Neutrophil (primary cell): Measurements from ENCODE around the gene UNC79.

Experiments
- H3K27ac ChIP-seq: fragments of 200-600 bp; sonication (generic); 2 replicates; pipeline ENCODE4 v1.5.1; 2016; ENCODE audit warnings: mild to moderate bottlenecking, moderate library complexity
- H3K27me3 ChIP-seq: fragments of 200-600 bp; sonication (generic); 2 replicates; pipeline ENCODE4 v1.6.0; 2016; ENCODE audit warnings: mild to moderate bottlenecking
- H3K36me3 ChIP-seq: fragments of 200-600 bp; sonication (generic); 2 replicates; pipeline ENCODE4 v1.5.1; 2017
- H3K4me1 ChIP-seq, 2 experiments: fragments of 200-600 bp in 1 of 2; sonication (generic) in 1 of 2; 1 replicate in 1 of 2; 2 replicates in 1 of 2; pipeline versions ENCODE4 v1.5.1 to v1.6.1; 2013 to 2016; ENCODE audit warnings: low read depth in 1 of 2, low read length in 1 of 2, mild to moderate bottlenecking in 1 of 2, moderate library complexity in 1 of 2; ENCODE audit not compliant: control insufficient read depth in 1 of 2, insufficient read depth in 1 of 2
- H3K4me3 ChIP-seq, 2 experiments: fragments of 200-600 bp in 1 of 2; sonication (generic) in 1 of 2; 1 replicate in 1 of 2; 2 replicates in 1 of 2; pipeline ENCODE4 v1.5.1; 2013 to 2016; ENCODE audit warnings: low read depth in 1 of 2, low read length in 1 of 2, mild to moderate bottlenecking in 1 of 2, moderate library complexity in 1 of 2
- H3K9me3 ChIP-seq: fragments of 200-600 bp; sonication (generic); 2 replicates; pipeline ENCODE4 v1.5.1; 2016
- TF ChIP-seq, protein P1 (sequence below): fragments of 200-600 bp; sonication (generic); IDR thresholded peaks from 2 replicates; pipeline ENCODE4 v1.5.1; 2016; ENCODE audit warnings: antibody characterized with exemption

The UNC79 gene

DNA sequence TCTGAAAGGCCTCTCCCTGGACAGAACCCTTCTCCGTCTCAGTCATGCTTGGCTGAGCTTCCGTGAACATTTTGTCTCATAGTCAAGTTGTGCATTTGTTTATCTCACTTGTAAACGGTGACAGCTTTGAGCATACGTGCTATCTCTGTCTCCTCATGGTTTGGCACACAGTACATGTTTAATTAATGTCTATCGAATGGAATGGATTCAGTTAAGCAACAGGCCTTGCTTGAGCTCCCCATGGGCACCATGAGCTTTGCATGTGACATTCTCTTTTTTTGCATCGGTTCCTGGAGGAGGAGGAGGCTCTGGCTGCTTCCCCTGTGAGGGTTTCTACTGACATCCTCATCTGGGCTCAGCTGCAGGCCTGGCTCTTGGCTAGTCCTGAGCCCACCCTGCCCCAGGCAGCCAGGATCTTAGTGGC, 277.6 kb downstream of the UNC79 start:
- H3K36me3 ChIP-seq, result no peaks in the 10 kb centered on the region
- no peaks in the 10 kb centered on the region for H3K4me1 ChIP-seq
- no peak overlapping the region for H3K27ac ChIP-seq
- H3K27me3 ChIP-seq, result no peaks in the 10 kb centered on the region
- H3K4me3 ChIP-seq, result no peak overlapping the region
- no peaks in the 10 kb centered on the region for H3K9me3 ChIP-seq
- TF ChIP-seq, protein P1, sequence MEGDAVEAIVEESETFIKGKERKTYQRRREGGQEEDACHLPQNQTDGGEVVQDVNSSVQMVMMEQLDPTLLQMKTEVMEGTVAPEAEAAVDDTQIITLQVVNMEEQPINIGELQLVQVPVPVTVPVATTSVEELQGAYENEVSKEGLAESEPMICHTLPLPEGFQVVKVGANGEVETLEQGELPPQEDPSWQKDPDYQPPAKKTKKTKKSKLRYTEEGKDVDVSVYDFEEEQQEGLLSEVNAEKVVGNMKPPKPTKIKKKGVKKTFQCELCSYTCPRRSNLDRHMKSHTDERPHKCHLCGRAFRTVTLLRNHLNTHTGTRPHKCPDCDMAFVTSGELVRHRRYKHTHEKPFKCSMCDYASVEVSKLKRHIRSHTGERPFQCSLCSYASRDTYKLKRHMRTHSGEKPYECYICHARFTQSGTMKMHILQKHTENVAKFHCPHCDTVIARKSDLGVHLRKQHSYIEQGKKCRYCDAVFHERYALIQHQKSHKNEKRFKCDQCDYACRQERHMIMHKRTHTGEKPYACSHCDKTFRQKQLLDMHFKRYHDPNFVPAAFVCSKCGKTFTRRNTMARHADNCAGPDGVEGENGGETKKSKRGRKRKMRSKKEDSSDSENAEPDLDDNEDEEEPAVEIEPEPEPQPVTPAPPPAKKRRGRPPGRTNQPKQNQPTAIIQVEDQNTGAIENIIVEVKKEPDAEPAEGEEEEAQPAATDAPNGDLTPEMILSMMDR, result no peak

DNA sequence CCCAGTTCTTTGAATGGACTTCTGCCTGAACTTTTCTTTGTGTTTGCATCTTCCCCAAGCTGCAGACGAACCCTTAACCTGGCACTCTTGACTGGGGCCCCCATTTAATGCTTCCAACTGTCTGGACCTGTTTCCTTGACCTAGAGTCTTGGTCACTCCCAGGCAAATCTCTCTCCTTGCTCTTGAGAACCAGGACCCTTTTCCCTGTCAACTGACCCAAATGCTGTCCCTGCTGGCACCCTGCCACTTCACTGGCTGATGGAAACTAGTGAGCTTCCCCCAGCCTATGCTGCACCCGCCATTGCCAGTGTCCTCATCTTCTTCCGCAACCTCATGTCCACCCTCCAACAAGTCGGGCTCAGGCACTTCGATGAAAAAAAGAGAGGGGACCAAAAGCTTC, 278.1 kb downstream of the UNC79 start:
- Histone ChIP-seq H3K36me3 (no peaks in the 10 kb centered on the region), H3K27ac (no peak overlapping the region), H3K9me3 (no peaks in the 10 kb centered on the region), H3K4me1 (no peaks in the 10 kb centered on the region), H3K4me3 (no peak overlapping the region), H3K27me3 (no peaks in the 10 kb centered on the region)
- TF ChIP-seq, protein P1, result no peak

DNA sequence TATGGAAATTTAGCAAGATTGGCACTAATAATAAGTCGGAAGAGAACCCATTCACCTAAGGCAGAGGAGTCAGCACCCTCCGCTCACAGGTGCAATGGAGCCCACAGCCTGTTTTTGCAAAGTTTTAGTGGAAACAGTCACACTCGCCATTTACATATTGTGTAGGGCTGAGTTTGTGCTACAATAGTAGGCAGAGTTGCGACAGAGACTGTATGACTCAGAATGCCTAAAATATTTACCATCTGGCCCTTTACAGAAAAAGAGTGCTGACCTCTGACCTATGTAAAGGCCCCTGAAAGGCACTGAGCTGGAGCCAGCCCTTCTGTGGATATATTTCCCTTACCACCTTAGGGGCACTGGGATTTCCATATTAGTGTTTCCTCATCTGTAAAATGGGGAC, 278.5 kb downstream of the UNC79 start:
- no peaks in the 10 kb centered on the region for H3K27me3 ChIP-seq
- no peaks in the 10 kb centered on the region for H3K9me3 ChIP-seq
- H3K4me1 ChIP-seq, result no peaks in the 10 kb centered on the region
- no peak overlapping the region for H3K27ac ChIP-seq
- H3K4me3 ChIP-seq, result no peak overlapping the region
- TF ChIP-seq, protein P1, result no peak
- H3K36me3 ChIP-seq, result no peaks in the 10 kb centered on the region

DNA sequence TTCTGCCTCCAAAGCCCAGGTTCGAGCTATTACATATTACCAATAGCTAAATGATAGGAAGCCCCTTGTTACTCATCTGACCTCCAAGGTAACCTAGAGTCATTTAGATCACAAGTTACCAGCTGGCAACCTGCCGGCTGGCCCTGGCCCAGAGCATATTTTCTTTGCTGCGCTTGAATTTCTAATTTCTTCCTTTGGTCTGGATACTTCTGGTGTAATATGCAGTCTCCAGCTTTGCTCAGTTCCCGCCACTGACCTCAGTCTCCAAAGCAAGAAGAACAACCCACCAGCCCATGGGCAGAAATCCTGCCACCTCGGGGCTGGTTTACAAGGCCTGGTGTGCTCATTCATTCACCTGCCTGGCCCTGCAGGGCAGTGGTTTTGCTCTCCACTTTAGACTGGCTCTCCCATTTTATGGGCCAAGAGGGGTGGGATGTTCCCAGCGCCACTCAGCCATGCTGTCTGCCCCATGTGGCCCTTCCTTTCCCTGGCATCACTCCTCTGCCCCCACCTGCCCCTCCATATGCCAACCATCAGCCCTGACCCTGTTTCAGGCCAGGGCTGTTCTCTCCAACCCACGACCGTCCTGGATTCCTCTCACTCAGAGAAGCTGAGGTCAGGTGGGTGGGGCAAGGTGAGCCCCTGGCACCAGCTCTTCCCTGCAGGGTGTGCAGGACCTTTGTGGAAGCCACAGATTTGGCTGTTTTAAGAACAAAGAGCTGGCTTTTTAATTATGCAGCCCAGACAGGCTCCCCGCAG, 281.5 kb downstream of the UNC79 start:
- Histone ChIP-seq H3K9me3 (no peaks in the 10 kb centered on the region), H3K27ac (no peak overlapping the region), H3K4me1 (no peaks in the 10 kb centered on the region), H3K36me3 (no peaks in the 10 kb centered on the region), H3K4me3 (no peak overlapping the region), H3K27me3 (no peaks in the 10 kb centered on the region)
- TF ChIP-seq, protein P1, result no peak

DNA sequence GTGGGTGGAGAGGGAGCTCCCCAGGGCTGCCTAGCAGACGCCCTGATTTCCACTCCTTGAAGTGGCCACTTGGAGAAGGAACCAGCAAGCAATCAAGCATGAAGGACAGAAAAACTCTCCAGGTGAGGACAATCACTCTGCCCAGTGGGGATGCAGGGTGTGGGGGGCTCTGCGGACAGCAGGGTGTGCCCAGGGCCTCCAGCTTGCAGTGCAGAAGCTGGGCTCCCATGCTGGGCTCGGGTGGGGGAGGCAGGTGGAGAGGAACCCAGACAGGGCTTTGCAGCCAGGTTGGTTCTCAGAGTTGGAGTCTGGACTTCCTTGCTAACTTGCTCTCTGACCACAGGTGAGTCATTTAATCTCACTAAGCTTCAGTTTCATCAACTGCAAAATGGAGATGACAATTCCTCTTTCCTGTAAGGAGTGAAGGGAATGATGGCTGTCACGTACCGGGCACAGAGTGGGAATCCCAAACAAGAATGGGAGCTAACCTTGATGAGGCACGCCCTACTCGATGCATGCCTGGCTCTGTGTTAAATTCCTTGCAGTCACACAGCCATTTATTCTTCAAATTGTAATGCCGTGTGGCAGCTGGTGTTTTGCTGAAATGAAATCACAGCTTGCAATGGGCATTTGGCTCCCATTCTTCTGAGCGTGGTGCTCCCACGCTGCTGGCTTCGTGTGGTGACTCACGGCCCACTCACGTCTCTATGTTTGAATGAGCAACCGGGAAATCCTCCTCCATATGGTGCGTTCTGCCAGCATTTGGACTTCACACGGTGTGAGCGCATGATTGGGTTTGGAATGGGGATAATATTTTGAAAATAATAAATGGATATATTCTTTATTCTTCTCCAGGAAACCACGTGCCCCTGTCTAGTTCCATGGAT, 282.3 kb downstream of the UNC79 start:
- TF ChIP-seq, protein P1, result no peak
- no peaks in the 10 kb centered on the region for H3K4me1 ChIP-seq
- H3K36me3 ChIP-seq, result no peaks in the 10 kb centered on the region
- H3K27ac ChIP-seq, result no peak overlapping the region
- no peak overlapping the region for H3K4me3 ChIP-seq
- no peaks in the 10 kb centered on the region for H3K27me3 ChIP-seq
- H3K9me3 ChIP-seq, result no peaks in the 10 kb centered on the region
